Effector memory CD8-positive, alpha-beta T cell (primary cell): ENCODE data around the gene TRIM33.
A peak's percentile ranks its signal among the peaks of the same experiment; 100 is the strongest.
"Not testable (repeated sequence)": the region's sequence is repeated elsewhere in the genome, so short reads cannot be mapped to it uniquely, and the experiment has no call there.

Experiments used
- ATAC-seq: fragments of 150-1000 bp; cut with Tn5 transposase; replicated peaks from 2 replicates; pipeline ENCODE4 v1.10.0; 2021; ENCODE audit warnings: mild to moderate bottlenecking, moderate library complexity
- DNase-seq, 3 experiments: peaks; one replicate each; pipeline ENCODE4 v3.0.0; 2021
- H3K27ac Mint-ChIP-seq, 2 donors: one replicate each; pipeline ENCODE4 v1.8.0; 2022; ENCODE audit warnings: mild to moderate bottlenecking in 2 of 2, mixed read lengths in 2 of 2, moderate library complexity in 2 of 2
- H3K27me3 Mint-ChIP-seq, 2 donors: one replicate each; pipeline ENCODE4 v1.8.0; 2022; ENCODE audit warnings: mixed read lengths in 2 of 2
- H3K36me3 Mint-ChIP-seq: one replicate; pipeline ENCODE4 v1.8.0; 2022; ENCODE audit warnings: mild to moderate bottlenecking, moderate library complexity, mixed read lengths; ENCODE audit not compliant: insufficient read depth
- H3K4me1 Mint-ChIP-seq, 2 donors: one replicate each; pipeline ENCODE4 v1.8.0; 2022; ENCODE audit warnings: low read depth in 2 of 2, mixed read lengths in 2 of 2
- H3K4me3 Mint-ChIP-seq, 2 donors: one replicate each; pipeline ENCODE4 v1.8.0; 2022; ENCODE audit warnings: mild to moderate bottlenecking in 2 of 2, mixed read lengths in 2 of 2, moderate library complexity in 2 of 2
- H3K9me3 Mint-ChIP-seq, 2 donors: one replicate each; pipeline ENCODE4 v1.8.0; 2022; ENCODE audit warnings: mixed read lengths in 2 of 2

TRIM33 gene

GRCh38 chr1:114503916-114504422 lies 7.0 kb downstream of the TRIM33 start:
- ATAC-seq (no peak), DNase-seq (no peak)
- H3K27ac Mint-ChIP-seq = peak overlapping the region in 1 of 2 donors; percentile 78
- H3K4me1 Mint-ChIP-seq = peaks cover 43 to 78% of the 10 kb centered on the region in 2 donors
- H3K4me3 Mint-ChIP-seq = no peak overlapping the region
- no peaks in the 10 kb centered on the region for H3K9me3 Mint-ChIP-seq
- H3K27me3 Mint-ChIP-seq = no peaks in the 10 kb centered on the region
- peaks cover 18% of the 10 kb centered on the region for H3K36me3 Mint-ChIP-seq

- H3K27me3 Mint-ChIP-seq = no peaks in the 10 kb centered on the region
- H3K4me3 Mint-ChIP-seq = no peak overlapping the region
- DNase-seq = no peak
- no peak overlapping the region for H3K27ac Mint-ChIP-seq
- no peak for ATAC-seq
- peaks cover 17% of the 10 kb centered on the region for H3K36me3 Mint-ChIP-seq
- no peaks in the 10 kb centered on the region for H3K9me3 Mint-ChIP-seq
- H3K4me1 Mint-ChIP-seq = peaks cover 33 to 74% of the 10 kb centered on the region in 2 donors
These were observed 8.9 kb downstream of the TRIM33 start for GRCh38 chr1:114502080-114502479.

- Mint-ChIP-seq H3K4me3 (no peak overlapping the region), H3K4me1 (peaks cover 22 to 61% of the 10 kb centered on the region in 2 donors), H3K27me3 (no peaks in the 10 kb centered on the region), H3K36me3 (peaks cover 5% of the 10 kb centered on the region), H3K9me3 (no peaks in the 10 kb centered on the region), H3K27ac (peak overlapping the region in 1 of 2 donors; percentile 44)
- ATAC-seq (no peak), DNase-seq (no peak)
These were observed 11.5 kb downstream of the TRIM33 start for GRCh38 chr1:114499478-114499877.

GRCh38 chr1:114496089-114496488 lies 14.9 kb downstream of the TRIM33 start:
- Mint-ChIP-seq H3K27me3 (no peaks in the 10 kb centered on the region), H3K27ac (peak overlapping the region in 1 of 2 donors; percentile 28), H3K4me3 (no peak overlapping the region), H3K4me1 (peaks cover 30 to 54% of the 10 kb centered on the region in 2 donors), H3K36me3 (peaks cover 3% of the 10 kb centered on the region), H3K9me3 (no peaks in the 10 kb centered on the region)
- no peak for DNase-seq
- no peak for ATAC-seq

GRCh38 chr1:114495486-114495885 lies 15.5 kb downstream of the TRIM33 start:
- DNase-seq (no peak), ATAC-seq (no peak)
- peaks cover 3% of the 10 kb centered on the region for H3K36me3 Mint-ChIP-seq
- no peak overlapping the region for H3K4me3 Mint-ChIP-seq
- peak overlapping the region in 1 of 2 donors; percentile 8 for H3K27ac Mint-ChIP-seq
- no peaks in the 10 kb centered on the region for H3K27me3 Mint-ChIP-seq
- peaks cover 33 to 58% of the 10 kb centered on the region in 2 donors for H3K4me1 Mint-ChIP-seq
- H3K9me3 Mint-ChIP-seq = no peaks in the 10 kb centered on the region

- no peak for ATAC-seq
- no peak for DNase-seq
- Mint-ChIP-seq H3K4me3 (no peak overlapping the region), H3K9me3 (no peaks in the 10 kb centered on the region), H3K27ac (no peak overlapping the region), H3K36me3 (peaks cover 3% of the 10 kb centered on the region), H3K27me3 (no peaks in the 10 kb centered on the region), H3K4me1 (peaks cover 42 to 56% of the 10 kb centered on the region in 2 donors)
These were observed 18.0 kb downstream of the TRIM33 start for GRCh38 chr1:114492978-114493377.

- H3K4me1 Mint-ChIP-seq = peaks cover 40 to 66% of the 10 kb centered on the region in 2 donors
- no peaks in the 10 kb centered on the region for H3K27me3 Mint-ChIP-seq
- ATAC-seq (peak; percentile 41), DNase-seq (no peak)
- peaks cover 6% of the 10 kb centered on the region for H3K36me3 Mint-ChIP-seq
- H3K9me3 Mint-ChIP-seq = no peaks in the 10 kb centered on the region
- peak overlapping the region in 1 of 2 donors; percentile 52 for H3K27ac Mint-ChIP-seq
- peak overlapping the region in 1 of 2 donors; percentile 51 for H3K4me3 Mint-ChIP-seq
These were observed 20.7 kb downstream of the TRIM33 start for GRCh38 chr1:114490274-114490693.

GRCh38 chr1:114488739-114489138 lies 22.3 kb downstream of the TRIM33 start:
- Mint-ChIP-seq H3K27me3 (no peaks in the 10 kb centered on the region), H3K27ac (peak overlapping the region; percentile 20 to 52), H3K4me3 (peak overlapping the region; percentile 0 to 13), H3K9me3 (no peaks in the 10 kb centered on the region), H3K36me3 (peaks cover 3% of the 10 kb centered on the region), H3K4me1 (peaks cover 41 to 68% of the 10 kb centered on the region in 2 donors)
- ATAC-seq (peak; percentile 77), DNase-seq (no peak)

- no peak for DNase-seq
- ATAC-seq = no peak
- Mint-ChIP-seq H3K27me3 (no peaks in the 10 kb centered on the region), H3K4me1 (peaks cover 40 to 72% of the 10 kb centered on the region in 2 donors), H3K36me3 (peaks cover 3% of the 10 kb centered on the region), H3K27ac (no peak overlapping the region), H3K4me3 (no peak overlapping the region), H3K9me3 (no peaks in the 10 kb centered on the region)
These were observed 25.7 kb downstream of the TRIM33 start for GRCh38 chr1:114485286-114485685.

- H3K4me3 Mint-ChIP-seq = peak overlapping the region in 1 of 2 donors; percentile 47
- H3K36me3 Mint-ChIP-seq = peaks cover 11% of the 10 kb centered on the region
- ATAC-seq (peak; percentile 81), DNase-seq (peak in 1 of 3 experiments; percentile 11)
- H3K27me3 Mint-ChIP-seq = no peaks in the 10 kb centered on the region
- H3K27ac Mint-ChIP-seq = peak overlapping the region; percentile 64 to 74
- H3K9me3 Mint-ChIP-seq = peaks cover 0 to 6% of the 10 kb centered on the region in 2 donors
- H3K4me1 Mint-ChIP-seq = peaks cover 32 to 68% of the 10 kb centered on the region in 2 donors
These were observed 28.4 kb downstream of the TRIM33 start for GRCh38 chr1:114482585-114482984.

- Mint-ChIP-seq H3K27ac (peak overlapping the region in 1 of 2 donors; percentile 23), H3K4me1 (peaks cover 44 to 71% of the 10 kb centered on the region in 2 donors)
- H3K4me3 Mint-ChIP-seq, H3K36me3 Mint-ChIP-seq, DNase-seq, ATAC-seq, H3K27me3 Mint-ChIP-seq, H3K9me3 Mint-ChIP-seq: not testable (repeated sequence)
These were observed 31.4 kb downstream of the TRIM33 start for GRCh38 chr1:114479636-114480035.

- peaks cover 44 to 71% of the 10 kb centered on the region in 2 donors for H3K4me1 Mint-ChIP-seq
- peaks cover 0 to 6% of the 10 kb centered on the region in 2 donors for H3K9me3 Mint-ChIP-seq
- DNase-seq (no peak), ATAC-seq (no peak)
- H3K27me3 Mint-ChIP-seq = no peaks in the 10 kb centered on the region
- H3K36me3 Mint-ChIP-seq = peaks cover 7% of the 10 kb centered on the region
- H3K27ac Mint-ChIP-seq = peak overlapping the region; percentile 23 to 70
- H3K4me3 Mint-ChIP-seq = peak overlapping the region in 1 of 2 donors; percentile 47
These were observed 31.9 kb downstream of the TRIM33 start for GRCh38 chr1:114479134-114479533.

- DNase-seq (no peak), ATAC-seq (no peak)
- no peaks in the 10 kb centered on the region for H3K27me3 Mint-ChIP-seq
- H3K9me3 Mint-ChIP-seq = peaks cover under 1 to 2% of the 10 kb centered on the region in 2 donors
- peaks cover 38 to 64% of the 10 kb centered on the region in 2 donors for H3K4me1 Mint-ChIP-seq
- H3K36me3 Mint-ChIP-seq = peaks cover 7% of the 10 kb centered on the region
- H3K4me3 Mint-ChIP-seq = no peak overlapping the region
- no peak overlapping the region for H3K27ac Mint-ChIP-seq
These were observed 37.2 kb downstream of the TRIM33 start for GRCh38 chr1:114473796-114474195.

GRCh38 chr1:114472408-114472807 lies 38.6 kb downstream of the TRIM33 start:
- Mint-ChIP-seq H3K4me3 (peak overlapping the region in 1 of 2 donors; percentile 20), H3K27ac (peak overlapping the region; percentile 46 to 51), H3K4me1 (peaks cover 45 to 69% of the 10 kb centered on the region in 2 donors), H3K27me3 (no peaks in the 10 kb centered on the region), H3K36me3 (peaks cover 7% of the 10 kb centered on the region), H3K9me3 (peaks cover 0 to 2% of the 10 kb centered on the region in 2 donors)
- no peak for ATAC-seq
- DNase-seq = no peak
